Fibroblast of lung (primary cell): ENCODE measurements around the gene SGCD.

Experiments
- EZH2 ChIP-seq: IDR thresholded peaks from 2 replicates; pipeline ENCODE4 v1.5.1; 2012; ENCODE audit warnings: low read length, control low read depth, mild to moderate bottlenecking; ENCODE audit errors: missing control alignments
- TF ChIP-seq, protein P1 (sequence below), 2 donors: IDR thresholded peaks in 1 of 2; conservative IDR thresholded peaks in 1 of 2; 1 replicate in 1 of 2; 2 replicates in 1 of 2; pipeline ENCODE4 v1.5.1; 2011 to 2012; ENCODE audit warnings: low read length in 2 of 2, control low read depth in 1 of 2, inconsistent platforms in 1 of 2, low read depth in 1 of 2, mild to moderate bottlenecking in 1 of 2

DNA sequence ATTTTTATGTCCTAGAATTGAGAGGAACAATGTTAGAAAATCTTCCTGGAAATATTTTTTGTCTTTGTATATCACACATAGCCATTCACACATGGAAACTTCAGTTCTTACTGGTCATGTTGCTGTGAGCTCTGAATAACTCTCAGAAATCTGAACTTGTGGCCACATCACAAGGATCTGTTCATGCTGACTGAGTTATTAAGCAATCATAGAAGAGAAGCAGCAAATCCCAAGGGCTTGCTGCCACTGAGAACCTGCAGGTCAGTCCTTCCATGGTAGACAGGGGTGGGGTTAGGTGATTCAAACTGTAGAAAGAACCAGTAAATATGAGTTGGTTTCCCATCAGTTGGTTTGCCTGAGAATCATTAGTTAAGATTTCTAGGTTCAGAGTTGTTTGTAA, 27.6 kb downstream of the SGCD start:
- TF ChIP-seq, protein P1, sequence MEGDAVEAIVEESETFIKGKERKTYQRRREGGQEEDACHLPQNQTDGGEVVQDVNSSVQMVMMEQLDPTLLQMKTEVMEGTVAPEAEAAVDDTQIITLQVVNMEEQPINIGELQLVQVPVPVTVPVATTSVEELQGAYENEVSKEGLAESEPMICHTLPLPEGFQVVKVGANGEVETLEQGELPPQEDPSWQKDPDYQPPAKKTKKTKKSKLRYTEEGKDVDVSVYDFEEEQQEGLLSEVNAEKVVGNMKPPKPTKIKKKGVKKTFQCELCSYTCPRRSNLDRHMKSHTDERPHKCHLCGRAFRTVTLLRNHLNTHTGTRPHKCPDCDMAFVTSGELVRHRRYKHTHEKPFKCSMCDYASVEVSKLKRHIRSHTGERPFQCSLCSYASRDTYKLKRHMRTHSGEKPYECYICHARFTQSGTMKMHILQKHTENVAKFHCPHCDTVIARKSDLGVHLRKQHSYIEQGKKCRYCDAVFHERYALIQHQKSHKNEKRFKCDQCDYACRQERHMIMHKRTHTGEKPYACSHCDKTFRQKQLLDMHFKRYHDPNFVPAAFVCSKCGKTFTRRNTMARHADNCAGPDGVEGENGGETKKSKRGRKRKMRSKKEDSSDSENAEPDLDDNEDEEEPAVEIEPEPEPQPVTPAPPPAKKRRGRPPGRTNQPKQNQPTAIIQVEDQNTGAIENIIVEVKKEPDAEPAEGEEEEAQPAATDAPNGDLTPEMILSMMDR (conservative IDR thresholded peaks at IDR 0.05 in 1 of 2, IDR thresholded peaks at IDR 0.05 in 1 of 2; ENCODE audit: low read depth in 1 of 2, low read length in 2 of 2), result no peak
- no peak for TF ChIP-seq EZH2
